HG02973 (cell line): Measurements from ENCODE around the gene TMEM238L.

Experiments used
- ATAC-seq: cut with Tn5 transposase; IDR thresholded peaks from one replicate; pipeline ENCODE4 v1.9.1; 2021; ENCODE audit warnings: moderate library complexity; ENCODE audit not compliant: unreplicated experiment

TMEM238L gene

GRCh38 chr17:10775740-10776356 lies 28.1 kb downstream of the TMEM238L start:
- ATAC-seq = no peak

GRCh38 chr17:10775058-10775457 lies 28.8 kb downstream of the TMEM238L start:
- no peak for ATAC-seq

GRCh38 chr17:10773391-10773790 lies 30.5 kb downstream of the TMEM238L start:
- no peak for ATAC-seq

GRCh38 chr17:10772425-10773380 lies 31.2 kb downstream of the TMEM238L start:
- ATAC-seq = no peak

- no peak for ATAC-seq
Measured at GRCh38 chr17:10771148-10771547, 32.8 kb downstream of the TMEM238L start.

GRCh38 chr17:10769840-10770239 lies 34.1 kb downstream of the TMEM238L start:
- no peak for ATAC-seq

GRCh38 chr17:10768750-10769251 lies 35.1 kb downstream of the TMEM238L start:
- ATAC-seq = no peak

- no peak for ATAC-seq
Measured at GRCh38 chr17:10767232-10767631, 36.7 kb downstream of the TMEM238L start.

GRCh38 chr17:10762037-10762436 lies 41.9 kb downstream of the TMEM238L start:
- ATAC-seq = no peak

GRCh38 chr17:10761281-10761680 lies 42.6 kb downstream of the TMEM238L start:
- no peak for ATAC-seq

- ATAC-seq = no peak
Measured at GRCh38 chr17:10758062-10758461, 45.8 kb downstream of the TMEM238L start.

- ATAC-seq = no peak
Measured at GRCh38 chr17:10757647-10758046, 46.3 kb downstream of the TMEM238L start.

GRCh38 chr17:10757067-10757466 lies 46.8 kb downstream of the TMEM238L start:
- no peak for ATAC-seq

GRCh38 chr17:10756619-10757018 lies 47.3 kb downstream of the TMEM238L start:
- no peak for ATAC-seq

- ATAC-seq = no peak
Measured at GRCh38 chr17:10756185-10756584, 47.7 kb downstream of the TMEM238L start.

- ATAC-seq = no peak
Measured at GRCh38 chr17:10755592-10756127, 48.2 kb downstream of the TMEM238L start.

- ATAC-seq = no peak
Measured at GRCh38 chr17:10754861-10755591, 48.9 kb downstream of the TMEM238L start.

GRCh38 chr17:10754109-10754508 lies 49.8 kb downstream of the TMEM238L start:
- ATAC-seq = no peak

- no peak for ATAC-seq
Measured at GRCh38 chr17:10752696-10753095, 51.2 kb downstream of the TMEM238L start.

- ATAC-seq = no peak
Measured at GRCh38 chr17:10751563-10751962, 52.3 kb downstream of the TMEM238L start.

GRCh38 chr17:10750210-10750609 lies 53.7 kb downstream of the TMEM238L start:
- ATAC-seq = no peak
